ENCODE data around the gene PSAPL1. TPM values are rescaled to one million over a fixed set of nuclear protein-coding genes. Genes with fewer than 3 reads are reported as not detected.

The PSAPL1 gene
- total RNA-seq, 3 donors from 2014 or later: 0.15 TPM; not detected in 2

DNA sequence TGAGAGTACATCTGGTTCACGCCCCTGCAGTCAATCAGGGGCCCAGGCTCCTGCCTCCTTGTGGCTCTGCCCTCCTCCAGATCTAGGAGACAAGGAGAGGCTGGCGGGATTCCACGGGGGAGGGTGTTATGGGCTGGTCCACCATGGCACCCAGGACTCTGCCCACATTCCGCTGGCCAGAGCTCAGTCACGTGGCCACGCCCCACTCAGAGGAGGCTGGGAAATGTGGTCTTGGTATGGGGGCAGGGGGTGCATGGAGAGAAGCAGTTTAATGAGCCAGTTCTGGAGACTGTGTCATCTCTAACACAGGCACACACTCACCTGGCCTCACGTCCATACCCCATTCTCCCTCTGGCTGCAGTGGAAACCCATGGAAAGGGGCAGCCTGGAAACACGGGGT, 31.5 kb upstream of the PSAPL1 start:
- Histone ChIP-seq H3K4me3 (no peak overlapping the region), H3K9me3 (peaks cover 5 to 12% of the 10 kb centered on the region in 2 donors), H3K27me3 (no peaks in the 10 kb centered on the region), H3K27ac (no peak overlapping the region), H3K36me3 (no peaks in the 10 kb centered on the region), H3K4me1 (no peaks in the 10 kb centered on the region)
- TF ChIP-seq, protein P1, sequence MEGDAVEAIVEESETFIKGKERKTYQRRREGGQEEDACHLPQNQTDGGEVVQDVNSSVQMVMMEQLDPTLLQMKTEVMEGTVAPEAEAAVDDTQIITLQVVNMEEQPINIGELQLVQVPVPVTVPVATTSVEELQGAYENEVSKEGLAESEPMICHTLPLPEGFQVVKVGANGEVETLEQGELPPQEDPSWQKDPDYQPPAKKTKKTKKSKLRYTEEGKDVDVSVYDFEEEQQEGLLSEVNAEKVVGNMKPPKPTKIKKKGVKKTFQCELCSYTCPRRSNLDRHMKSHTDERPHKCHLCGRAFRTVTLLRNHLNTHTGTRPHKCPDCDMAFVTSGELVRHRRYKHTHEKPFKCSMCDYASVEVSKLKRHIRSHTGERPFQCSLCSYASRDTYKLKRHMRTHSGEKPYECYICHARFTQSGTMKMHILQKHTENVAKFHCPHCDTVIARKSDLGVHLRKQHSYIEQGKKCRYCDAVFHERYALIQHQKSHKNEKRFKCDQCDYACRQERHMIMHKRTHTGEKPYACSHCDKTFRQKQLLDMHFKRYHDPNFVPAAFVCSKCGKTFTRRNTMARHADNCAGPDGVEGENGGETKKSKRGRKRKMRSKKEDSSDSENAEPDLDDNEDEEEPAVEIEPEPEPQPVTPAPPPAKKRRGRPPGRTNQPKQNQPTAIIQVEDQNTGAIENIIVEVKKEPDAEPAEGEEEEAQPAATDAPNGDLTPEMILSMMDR (IDR thresholded peaks at IDR 0.05): no peak
- TF ChIP-seq POLR2A (IDR thresholded peaks at IDR 0.05) (no peak), POLR2AphosphoS5 (IDR thresholded peaks at IDR 0.05) (no peak)
- intact Hi-C loops (cut with DNase I; ENCODE audit: low total_unique reads): no loop called here
- DNase-seq (ENCODE audit: low spot score in 2 of 2): no peak

DNA sequence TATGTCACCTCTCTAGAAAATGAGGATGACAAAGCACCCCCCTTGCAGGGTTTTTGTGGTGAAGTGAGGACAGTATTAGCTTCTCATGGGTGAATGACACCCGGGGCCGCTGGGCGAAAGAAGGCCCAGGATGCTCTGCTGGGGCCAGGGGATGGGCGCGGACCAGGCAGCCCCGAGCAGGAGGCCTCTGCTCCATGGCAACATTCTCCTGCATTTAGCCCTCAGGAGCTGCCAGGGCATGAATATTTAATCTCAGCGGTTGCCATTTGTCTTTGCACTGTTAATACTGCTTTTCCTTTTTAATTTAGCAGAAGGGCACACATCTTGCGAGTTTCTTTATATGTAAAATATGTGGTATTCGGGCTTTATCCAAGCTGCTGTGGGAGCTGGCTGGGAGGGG, 30.3 kb upstream of the PSAPL1 start:
- no peak overlapping the region for H3K27ac ChIP-seq
- no peaks in the 10 kb centered on the region for H3K36me3 ChIP-seq
- peaks cover 5 to 12% of the 10 kb centered on the region in 2 donors for H3K9me3 ChIP-seq
- DNase-seq (ENCODE audit: low spot score in 2 of 2): no peak
- H3K4me1 ChIP-seq: no peaks in the 10 kb centered on the region
- TF ChIP-seq POLR2A (IDR thresholded peaks at IDR 0.05) (no peak), POLR2AphosphoS5 (IDR thresholded peaks at IDR 0.05) (no peak)
- TF ChIP-seq, protein P1 (IDR thresholded peaks at IDR 0.05): no peak
- H3K4me3 ChIP-seq: no peak overlapping the region
- intact Hi-C loops (cut with DNase I; ENCODE audit: low total_unique reads): no loop called here
- H3K27me3 ChIP-seq: peaks cover 0 to 3% of the 10 kb centered on the region in 2 donors

DNA sequence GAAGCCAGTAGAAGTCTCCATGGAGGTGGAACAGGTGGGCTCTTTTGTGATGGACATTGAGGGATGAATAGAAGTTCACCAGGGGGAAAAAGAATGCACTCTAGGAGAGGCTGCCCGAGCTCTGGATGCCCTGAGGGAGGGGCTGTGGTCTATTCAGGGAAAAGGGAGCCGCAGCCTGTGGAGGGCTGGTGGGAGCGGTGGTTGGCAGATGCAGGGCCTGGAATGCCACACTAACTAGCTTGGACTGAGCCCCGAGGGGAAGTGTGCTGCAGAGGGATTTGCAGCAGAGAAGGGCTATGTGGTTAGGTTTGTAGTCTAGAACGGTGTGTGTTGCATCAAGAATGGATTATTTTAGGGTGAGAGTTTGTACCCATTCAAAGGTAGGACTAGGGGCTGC, 29.5 kb upstream of the PSAPL1 start:
- no peaks in the 10 kb centered on the region for H3K36me3 ChIP-seq
- H3K4me1 ChIP-seq: no peaks in the 10 kb centered on the region
- DNase-seq (ENCODE audit: low spot score in 2 of 2): no peak
- H3K4me3 ChIP-seq: no peak overlapping the region
- no peak overlapping the region for H3K27ac ChIP-seq
- TF ChIP-seq, protein P1 (IDR thresholded peaks at IDR 0.05): no peak
- TF ChIP-seq POLR2AphosphoS5 (IDR thresholded peaks at IDR 0.05) (no peak), POLR2A (IDR thresholded peaks at IDR 0.05) (no peak)
- intact Hi-C loops (cut with DNase I; ENCODE audit: low total_unique reads): no loop called here
- H3K27me3 ChIP-seq: peaks cover 0 to 3% of the 10 kb centered on the region in 2 donors
- peaks cover 5 to 12% of the 10 kb centered on the region in 2 donors for H3K9me3 ChIP-seq

DNA sequence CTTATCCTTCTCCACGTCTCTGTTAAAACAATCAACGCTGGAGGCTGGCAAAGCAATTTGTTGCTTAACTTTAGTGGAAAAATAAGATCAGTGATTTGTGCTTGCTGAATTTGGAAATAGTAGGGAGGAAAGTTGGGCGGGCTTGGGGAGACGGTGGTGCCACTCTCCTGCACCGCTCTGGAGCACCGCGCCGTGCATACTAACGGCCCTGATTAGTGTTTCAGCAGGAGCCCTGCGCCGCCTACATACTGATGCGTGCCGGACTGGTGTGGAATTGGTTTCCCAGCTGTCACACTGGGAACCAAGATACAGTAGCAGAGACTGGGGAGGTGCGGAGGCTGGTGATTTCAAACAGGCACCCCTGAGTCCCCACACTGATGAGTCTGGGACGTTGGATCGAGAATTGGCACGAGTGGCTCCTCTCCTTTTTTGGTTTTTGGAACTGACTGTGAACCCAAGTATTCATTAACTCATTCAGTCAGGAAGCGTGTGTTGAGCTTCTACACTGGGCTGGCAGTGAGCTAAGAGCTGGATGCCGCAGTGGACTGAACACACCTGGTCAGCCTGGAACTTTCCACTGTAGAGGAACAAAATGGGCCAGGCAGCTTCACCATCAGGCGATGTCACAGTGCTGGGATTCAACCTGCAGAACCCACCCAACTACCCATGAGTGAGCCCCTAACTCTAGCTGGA, 29.0 kb upstream of the PSAPL1 start:
- Histone ChIP-seq H3K4me3 (no peak overlapping the region), H3K9me3 (peaks cover 5 to 12% of the 10 kb centered on the region in 2 donors), H3K27me3 (peaks cover 0 to 3% of the 10 kb centered on the region in 2 donors), H3K27ac (no peak overlapping the region), H3K36me3 (no peaks in the 10 kb centered on the region), H3K4me1 (no peaks in the 10 kb centered on the region)
- intact Hi-C loops (cut with DNase I; ENCODE audit: low total_unique reads): no loop called here
- TF ChIP-seq POLR2A (IDR thresholded peaks at IDR 0.05) (no peak), POLR2AphosphoS5 (IDR thresholded peaks at IDR 0.05) (no peak)
- TF ChIP-seq, protein P1 (IDR thresholded peaks at IDR 0.05): no peak
- DNase-seq (ENCODE audit: low spot score in 2 of 2): no peak

DNA sequence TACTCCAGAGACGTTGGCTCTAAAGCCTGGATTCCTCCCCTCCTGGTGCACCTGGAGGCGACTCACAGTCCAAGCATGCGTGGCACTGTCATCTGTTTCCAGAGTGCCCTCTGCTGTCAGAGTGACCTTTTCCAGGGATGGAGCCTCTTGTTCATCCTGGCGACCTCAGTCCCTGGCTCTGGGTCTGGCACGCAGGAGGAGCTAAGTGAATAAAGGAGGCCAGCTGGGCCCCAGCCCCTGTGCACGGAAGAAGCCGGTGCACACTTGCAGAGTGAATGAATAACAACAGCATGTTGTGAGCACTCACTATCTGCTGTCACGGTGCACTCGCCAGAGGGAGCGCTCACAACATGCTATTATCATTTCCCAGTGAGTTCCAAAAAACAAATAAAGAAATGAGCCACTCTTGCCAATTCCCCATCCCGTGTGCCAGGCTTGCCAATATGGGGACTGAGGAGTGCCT, 27.8 kb upstream of the PSAPL1 start:
- Histone ChIP-seq H3K27me3 (peaks cover 0 to 3% of the 10 kb centered on the region in 2 donors), H3K36me3 (no peaks in the 10 kb centered on the region), H3K9me3 (peaks cover 5 to 12% of the 10 kb centered on the region in 2 donors), H3K4me3 (no peak overlapping the region), H3K27ac (no peak overlapping the region), H3K4me1 (no peaks in the 10 kb centered on the region)
- intact Hi-C loops (cut with DNase I; ENCODE audit: low total_unique reads): loop anchor here (1.0 kb wide), 1 partner anchor 27 kb away; no protein-coding TSS in a partner anchor
- no peak for TF ChIP-seq POLR2A (IDR thresholded peaks at IDR 0.05)
- TF ChIP-seq, protein P1 (IDR thresholded peaks at IDR 0.05): no peak
- no peak for TF ChIP-seq POLR2AphosphoS5 (IDR thresholded peaks at IDR 0.05)
- no peak for DNase-seq (ENCODE audit: low spot score in 2 of 2)
